Dermis microvascular lymphatic vessel endothelial cell (primary cell): ENCODE results near the gene PRDX1. TPM values are rescaled to one million over a fixed set of nuclear protein-coding genes. Genes with fewer than 3 reads are reported as not detected.
"Not testable (repeated sequence)": the region's sequence is repeated elsewhere in the genome, so short reads cannot be mapped to it uniquely, and the experiment has no call there.

ENCODE experiments used
- DNase-seq, 2 donors: peaks; one replicate each; pipeline versions ENCODE4 v3.0.0 to v3.0.0-alpha.2; 2010; ENCODE audit warnings: low read depth in 2 of 2
- total RNA-seq: library from RNA; depleted of rRNA; stranded (reverse); fragments of >200 nt; gene quantifications from 2 replicates; pipeline ENCODE4 v1.2.1, GENCODE V29; 2014

The PRDX1 gene
- total RNA-seq, 1 donor from 2014 or later, result 802 TPM

DNA sequence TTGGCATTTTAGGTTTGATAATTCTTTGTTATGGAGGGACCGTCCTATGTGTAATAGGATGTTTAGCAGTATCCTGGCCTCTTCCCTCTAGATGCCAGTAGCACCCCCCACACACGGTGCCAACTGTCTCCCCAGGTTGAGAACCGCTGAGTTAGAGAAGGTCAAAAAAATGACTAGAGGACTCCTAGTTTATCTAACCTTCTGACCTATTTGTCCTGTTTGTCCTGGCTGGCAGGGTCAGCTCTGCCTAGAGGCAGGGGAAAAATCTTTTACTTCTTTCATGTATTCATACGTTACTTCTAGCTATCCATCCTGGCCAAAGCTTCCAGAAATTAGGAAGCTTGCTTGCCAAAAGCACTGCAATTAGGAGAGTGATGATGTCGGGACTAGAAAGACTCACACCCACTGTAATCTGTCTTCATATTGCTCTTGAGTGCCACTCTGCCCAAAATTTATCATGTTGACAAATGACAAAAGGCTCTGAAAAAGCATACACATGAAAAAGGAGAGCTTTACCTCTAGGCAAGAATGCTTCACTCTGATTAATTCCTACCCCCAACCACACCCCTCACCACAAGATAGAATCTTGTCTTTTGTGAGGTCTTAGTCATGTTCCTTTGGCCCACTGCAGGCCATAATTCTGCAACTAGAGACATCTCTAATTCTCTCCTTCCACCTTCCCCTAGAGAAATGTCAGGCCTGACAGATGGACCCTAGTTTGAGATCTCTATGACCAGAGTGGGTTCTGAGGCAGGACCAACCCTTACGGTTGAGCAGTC lies 14.5 kb upstream of the PRDX1 start:
- DNase-seq, result no peak

DNA sequence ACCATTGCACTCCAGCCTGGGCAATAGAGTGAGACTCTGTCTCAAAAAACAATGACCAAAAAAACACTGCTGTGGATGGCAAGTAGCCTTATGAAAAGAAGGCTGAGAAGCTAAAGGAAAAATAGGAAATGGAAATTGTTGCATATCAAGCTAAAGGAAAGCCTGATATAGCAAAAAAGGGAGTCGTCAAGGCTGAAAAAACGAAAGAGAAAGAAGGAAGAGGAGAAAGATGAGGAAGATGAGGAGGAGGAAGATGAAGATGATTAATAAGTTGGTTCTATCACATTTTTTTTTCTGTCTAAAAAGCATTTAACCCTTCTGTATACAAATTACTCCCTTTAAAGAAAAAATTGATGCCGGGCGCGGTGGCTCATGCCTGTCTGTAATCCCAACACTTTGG lies 10.2 kb upstream of the PRDX1 start:
- DNase-seq, result no peak

DNA sequence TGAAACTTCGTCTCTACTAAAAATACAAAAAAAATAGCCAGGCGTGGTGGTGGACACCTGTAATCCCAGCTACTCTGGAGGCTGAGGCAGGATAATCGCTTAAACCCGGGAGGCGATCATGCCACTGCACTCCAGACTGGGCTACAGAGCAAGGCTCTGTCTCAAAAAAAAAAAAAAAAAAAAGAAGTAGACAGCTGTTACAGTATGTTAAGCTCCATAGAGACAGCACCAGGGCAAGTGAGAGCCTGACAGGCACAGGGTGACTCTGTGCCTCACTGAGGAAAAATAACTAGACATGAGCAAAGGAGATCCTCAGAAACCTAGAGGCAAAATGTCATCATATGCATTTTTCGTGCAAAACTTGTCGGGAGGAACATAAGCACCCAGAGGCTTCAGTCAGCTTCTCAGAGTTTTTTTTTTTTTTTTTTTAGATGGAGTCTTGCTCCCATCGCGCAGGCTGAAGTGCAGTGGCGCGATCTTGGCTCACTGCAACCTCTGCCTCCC lies 9.0 kb upstream of the PRDX1 start:
- no peak for DNase-seq

DNA sequence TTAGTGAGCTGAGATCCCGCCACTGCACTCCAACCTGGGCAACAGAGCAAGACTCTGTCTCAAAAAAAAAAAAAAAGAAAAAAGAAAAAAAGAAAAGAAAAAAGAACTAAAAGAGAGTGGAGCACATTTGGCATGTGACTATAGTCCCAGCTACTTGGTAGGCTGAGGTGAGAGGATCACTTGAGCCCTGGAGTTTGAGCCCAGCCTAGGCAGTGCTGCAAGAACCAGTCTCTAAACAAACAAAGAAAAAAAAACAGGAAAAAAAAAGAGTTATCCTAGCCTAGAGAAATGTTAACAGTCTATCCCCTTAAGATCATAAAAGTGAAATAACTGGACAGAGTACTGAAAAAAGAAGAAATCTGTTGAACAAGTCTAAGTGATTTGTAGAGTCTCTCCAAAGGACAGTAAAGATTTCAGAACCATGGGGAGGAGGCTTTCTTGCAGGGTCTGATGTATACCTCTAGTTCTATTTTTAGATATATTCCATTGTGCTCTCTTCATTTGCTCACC lies 4.5 kb upstream of the PRDX1 start:
- DNase-seq, result no peak

DNA sequence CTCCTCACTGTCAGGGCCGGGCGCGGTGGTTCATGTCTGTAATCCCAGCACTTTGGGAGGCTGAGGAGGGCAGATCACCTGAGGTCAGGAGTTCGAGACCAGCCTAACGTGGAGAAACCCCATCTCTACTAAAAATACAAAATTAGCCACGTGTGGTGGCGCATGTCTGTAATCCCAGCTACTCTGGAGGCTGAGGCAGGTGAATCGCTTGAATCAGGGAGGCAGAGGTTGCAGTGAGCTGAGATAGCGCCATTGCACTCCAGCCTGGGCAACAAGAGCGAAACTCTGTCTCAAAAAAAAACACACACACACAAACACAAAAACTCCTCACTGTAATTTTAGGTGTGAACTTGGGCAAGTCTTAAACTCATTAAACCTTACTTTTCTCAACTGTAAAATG lies 2.3 kb upstream of the PRDX1 start:
- DNase-seq, result not testable (repeated sequence)

DNA sequence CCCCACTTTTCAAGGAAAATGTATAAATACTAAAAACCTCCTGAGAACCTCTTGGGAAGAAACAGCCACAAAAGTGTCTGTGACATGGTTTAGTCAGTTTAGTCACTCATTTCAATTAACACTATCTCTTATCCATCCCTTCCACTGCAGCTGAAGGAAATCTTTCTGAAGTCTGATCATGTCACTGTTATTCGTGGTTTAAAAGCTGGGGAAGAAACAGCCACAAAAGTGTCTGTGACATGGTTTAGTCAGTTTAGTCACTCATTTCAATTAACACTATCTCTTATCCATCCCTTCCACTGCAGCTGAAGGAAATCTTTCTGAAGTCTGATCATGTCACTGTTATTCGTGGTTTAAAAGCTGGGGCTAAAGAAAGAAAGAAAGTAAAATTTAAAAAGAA lies 1.8 kb upstream of the PRDX1 start:
- not testable (repeated sequence) for DNase-seq

DNA sequence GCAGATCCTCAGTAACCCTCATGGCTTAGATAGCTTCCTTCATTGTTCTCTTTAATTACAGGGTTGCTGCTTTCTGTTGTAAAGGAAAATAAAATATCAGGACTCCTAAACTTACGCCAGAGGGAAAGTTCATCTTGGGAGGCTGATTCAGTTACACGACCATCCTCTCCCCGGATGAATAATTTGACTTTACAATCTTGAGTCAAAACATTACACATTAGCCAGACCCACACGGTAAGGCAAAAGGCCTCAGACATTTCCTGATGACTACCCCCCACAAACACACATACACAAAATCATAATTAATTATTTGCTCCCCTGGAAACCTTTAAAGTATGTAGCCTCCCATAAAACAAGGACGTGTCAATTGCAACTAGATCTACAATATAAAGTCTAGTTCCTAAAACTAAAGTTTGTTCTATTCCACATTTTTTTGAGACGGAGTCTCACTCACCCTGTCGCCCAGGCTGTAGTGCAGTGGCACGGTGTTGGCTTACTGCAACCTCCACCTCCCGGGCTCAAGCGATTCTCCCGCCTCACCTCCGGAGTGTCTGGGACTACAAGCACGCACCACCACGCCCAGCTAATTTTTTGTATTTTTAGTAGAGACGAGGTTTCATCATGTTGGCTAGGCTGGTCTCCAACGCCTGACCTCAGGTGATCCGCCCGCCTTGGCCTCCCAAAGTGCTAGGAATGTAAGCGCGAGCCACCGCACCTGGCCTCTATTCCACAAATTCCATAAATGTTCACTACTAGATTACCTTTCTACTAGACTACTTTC lies 830 bp upstream of the PRDX1 start:
- DNase-seq, result no peak

DNA sequence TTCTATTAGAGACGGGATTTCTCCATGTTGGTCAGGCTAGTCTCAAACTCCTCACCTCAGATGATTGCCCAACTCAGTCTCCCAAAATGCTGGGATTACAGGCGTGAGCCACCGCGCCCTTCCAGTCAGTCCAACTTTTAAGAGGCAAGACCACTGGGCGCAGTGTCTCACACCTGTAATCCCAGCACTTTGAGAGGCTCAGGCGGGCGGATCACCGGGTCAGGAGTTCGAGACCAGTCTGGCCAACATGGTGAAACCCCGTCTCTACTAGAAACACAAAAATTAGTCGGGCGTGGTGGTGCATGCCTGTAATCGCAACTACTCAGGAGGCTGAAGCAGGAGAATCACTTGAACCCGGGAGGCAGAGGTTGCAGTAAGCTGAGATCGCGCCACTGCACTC lies 1.9 kb downstream of the PRDX1 start:
- not testable (repeated sequence) for DNase-seq

DNA sequence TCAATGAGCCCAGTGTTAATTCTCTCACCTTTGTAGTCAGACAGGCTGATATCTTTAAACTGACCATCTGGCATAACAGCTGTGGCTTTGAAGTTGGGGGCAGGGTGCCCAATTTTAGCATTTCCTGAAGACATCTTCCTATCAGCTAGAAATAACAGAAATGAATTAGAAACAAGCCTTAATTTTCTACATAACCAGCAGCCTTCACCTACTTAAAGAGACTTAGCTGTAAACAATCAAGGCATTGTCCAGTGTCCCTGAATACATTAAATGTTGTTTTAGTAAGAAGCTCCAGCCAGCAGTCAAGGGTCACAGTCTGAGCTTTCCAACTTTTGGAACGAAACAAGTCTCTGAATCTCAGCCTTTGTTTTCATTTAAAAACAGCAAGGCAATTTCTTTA lies 2.8 kb downstream of the PRDX1 start:
- DNase-seq, result no peak

DNA sequence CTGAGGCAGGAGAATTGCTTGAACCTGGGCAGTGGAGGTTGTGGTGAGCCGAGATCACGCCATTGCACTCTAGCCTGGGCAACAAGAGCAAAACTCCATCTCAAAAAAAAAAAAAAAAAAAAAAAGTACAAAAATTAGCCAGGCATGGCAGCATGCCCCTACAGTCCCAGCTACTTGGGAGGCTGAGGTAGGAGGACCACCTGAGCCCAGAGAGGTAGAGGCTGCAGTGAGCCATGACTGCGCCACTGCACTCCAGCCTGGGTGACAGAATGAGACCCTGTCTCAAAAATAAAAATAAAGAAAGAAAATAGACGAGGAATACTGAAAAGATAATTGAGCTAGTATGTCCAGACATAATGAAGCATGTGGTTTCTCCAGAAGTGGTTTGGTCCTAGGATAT lies 3.3 kb downstream of the PRDX1 start:
- DNase-seq, result not testable (repeated sequence)

DNA sequence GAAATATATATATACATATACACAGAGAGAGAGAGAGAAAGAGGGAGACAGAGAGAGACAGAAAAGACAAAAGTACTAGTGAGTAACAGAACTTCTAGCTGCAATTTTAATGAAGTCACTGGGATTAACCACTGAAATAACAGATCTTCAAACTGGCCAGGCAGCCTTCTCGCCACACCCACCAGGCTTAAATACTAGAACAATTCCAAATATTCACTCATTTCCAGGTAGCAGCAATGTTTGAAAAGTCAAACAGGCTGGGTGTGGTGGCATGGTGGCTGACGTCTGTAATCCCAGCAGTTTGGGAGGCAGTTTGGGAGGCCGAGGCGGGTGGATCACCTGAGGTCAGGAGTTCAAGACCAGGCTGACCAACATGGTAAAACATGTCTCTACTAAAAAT lies 5.2 kb downstream of the PRDX1 start:
- no peak for DNase-seq

DNA sequence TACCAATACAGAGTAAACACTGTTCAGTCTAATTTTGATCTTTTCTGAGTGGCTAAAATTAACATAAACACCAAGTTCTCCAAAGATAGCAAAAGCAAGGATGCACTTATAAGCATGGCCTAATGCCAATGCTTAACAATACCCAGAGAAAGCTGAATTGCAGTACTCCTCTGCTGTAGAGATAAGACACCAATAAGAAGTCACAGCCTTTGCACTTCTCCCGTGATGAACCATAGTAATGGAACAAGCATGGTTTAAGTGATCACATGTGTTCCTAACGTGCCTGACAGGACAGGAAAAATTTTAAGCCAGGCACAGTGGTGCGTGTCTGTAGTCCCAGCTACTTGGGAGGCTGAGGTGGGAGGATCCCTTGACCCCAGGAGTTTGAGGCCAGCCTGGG lies 5.6 kb downstream of the PRDX1 start:
- no peak for DNase-seq

DNA sequence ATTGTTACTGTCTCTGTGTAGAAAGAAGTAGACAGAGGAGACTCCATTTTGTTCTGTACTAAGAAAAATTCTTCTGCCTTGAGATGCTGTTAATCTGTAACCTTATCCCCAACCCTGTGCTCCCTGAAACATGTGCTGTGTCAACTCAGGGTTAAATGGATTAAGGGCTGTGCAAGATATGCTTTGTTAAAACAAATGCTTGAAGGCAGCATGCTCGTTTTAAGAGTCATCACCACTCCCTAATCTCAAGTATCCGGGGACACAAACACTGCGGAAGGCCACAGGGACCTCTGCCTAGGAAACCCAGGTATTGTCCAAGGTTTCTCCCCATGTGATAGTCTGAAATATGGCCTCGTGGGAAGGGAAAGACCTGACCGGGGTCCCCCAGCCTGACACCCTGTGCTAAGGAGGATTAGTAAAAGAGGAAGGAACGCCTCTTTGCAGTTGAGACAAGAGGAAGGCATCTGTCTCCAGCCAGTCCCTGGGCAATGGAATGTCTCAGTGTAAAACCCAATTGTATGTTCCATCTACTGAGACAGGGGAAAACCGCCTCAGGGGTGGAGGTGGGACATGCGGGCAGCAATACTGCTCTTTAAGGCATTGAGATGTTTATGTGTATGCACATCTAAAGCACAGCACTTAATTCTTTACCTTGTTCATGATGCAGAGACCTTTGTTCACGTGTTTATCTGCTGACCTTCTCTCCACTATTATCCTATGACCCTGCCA lies 8.0 kb downstream of the PRDX1 start:
- not testable (repeated sequence) for DNase-seq

DNA sequence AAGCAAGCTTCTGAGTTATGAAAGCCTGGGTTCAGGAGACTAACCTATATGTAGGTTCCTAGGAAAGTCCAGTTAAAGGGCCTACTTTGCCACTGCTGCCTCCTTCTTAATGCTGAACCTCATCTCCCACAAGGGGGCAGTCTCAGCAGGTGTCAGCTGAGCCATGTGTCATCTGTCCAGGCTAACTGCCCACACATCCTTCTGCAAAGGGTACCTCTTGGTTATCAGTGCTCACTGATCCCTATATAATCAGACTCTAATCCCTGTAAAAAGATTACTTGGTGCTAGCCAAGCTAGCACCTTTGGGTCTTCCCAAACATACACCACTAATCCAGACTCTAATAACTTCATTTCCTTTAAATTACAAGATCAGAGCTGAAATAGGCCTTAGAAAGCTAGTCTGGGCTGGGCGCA lies 9.0 kb downstream of the PRDX1 start:
- DNase-seq, result peak; percentile 70 to 82

DNA sequence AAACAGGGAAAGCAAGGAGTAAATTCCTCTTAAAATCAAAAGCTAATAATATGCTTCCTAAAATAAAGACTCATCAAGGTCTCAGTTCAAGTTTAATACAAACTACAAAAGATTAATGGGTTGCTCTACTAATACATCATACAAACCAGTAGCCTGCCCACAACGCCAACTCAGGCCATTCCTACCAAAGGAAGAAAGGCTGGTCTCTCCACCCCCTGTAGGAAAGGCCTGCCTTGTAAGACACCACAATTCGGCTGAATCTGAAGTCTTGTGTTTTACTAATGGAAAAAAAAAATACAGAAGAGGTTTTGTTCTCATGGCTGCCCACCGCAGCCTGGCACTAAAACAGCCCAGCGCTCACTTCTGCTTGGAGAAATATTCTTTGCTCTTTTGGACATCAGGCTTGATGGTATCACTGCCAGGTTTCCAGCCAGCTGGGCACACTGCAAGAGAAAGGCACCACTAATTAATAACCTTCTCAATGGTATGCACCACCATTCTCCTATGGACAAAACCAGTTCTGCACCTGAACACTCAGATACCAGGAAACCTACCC lies 10.6 kb downstream of the PRDX1 start:
- no peak for DNase-seq

DNA sequence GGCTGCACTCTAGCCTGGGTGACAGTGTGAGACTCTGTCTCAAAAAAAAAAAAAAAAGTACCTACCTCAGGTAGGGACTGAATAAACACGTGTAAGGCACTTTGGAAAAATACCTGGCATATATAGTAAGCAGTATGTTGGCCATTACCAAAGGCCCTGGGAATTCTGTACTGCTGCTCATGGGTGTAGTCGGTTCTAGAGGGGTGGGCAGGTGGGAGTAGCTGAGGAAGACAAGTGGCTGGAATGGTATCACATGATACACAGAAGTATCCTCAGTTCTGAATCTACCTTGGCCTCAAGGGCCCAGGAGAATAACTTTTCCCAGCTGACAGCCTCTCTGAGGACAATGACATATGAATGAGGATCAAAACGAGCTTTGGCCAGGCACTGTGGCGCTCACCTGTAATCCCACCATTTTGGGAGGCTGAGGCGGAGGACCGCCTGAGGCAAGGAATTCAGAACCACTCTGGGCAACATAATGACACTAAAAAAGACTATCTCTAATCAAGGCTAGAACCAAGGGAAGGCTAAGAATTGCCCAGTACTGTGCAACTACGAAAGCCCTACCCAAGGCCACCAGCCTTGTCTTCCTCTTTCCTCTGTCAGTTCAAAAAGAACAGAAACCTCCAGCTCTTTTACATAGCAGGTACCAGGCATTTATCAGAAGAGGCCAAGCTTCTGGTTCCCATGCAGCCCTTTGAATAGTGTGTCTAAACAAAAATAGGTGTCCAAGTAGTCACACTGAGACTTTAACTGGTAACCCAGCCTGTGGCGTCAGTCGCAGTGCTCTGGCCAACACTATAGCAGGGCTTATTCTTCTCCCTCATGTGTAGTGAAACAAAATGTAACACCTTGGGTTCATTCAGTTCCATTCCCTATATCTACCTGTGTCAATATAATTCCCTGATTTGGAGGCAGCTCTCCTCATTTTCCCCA lies 11.4 kb downstream of the PRDX1 start:
- no peak for DNase-seq

DNA sequence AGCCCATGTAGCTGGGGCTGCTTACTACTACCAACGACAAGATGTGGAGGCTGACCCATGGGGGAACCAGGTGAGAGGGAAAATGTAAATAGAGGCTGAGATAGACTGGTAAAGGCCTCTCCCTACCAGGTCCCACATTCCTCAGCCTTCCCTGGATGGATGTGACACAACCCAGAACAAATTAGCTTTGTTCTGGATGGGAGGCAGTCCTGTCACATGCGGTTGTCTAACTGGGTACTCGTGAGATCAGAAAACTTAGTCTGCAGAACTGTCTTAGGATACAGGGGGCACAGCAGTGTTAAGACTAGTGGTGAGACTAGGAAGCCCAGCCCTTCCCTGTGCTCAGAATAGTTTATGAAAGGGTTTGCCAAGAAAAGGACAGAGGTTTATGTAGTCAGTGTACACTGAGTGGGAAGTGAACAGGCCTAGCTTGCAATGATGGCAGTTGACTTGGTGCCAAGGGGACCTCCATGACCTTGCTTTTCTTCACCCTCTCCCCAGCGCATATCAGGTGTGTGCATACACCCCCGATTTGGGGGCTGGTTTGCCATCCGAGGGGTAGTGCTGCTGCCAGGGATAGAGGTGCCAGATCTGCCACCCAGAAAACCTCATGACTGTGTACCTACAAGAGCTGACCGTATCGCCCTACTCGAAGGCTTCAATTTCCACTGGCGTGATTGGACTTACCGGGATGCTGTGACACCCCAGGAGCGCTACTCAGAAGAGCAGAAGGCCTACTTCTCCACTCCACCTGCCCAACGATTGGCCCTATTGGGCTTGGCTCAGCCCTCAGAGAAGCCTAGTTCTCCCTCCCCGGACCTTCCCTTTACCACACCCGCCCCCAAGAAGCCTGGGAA lies 13.2 kb downstream of the PRDX1 start:
- no peak for DNase-seq

DNA sequence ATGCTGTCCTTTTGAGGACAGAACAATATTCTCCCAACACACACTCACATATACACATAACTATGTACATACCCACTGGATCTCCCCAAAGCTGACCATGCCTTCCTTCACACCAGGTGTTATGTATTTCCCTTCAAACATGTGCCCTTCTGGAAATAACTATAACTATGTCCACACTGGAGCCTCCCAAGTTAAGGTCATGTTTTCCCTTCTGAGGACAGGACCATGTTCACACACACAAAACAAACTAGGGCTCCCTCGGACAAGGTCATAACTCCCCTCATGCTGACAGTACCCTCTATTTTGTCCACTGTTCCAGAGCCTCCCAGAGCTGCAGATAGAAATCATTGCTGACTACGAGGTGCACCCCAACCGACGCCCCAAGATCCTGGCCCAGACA lies 13.8 kb downstream of the PRDX1 start:
- no peak for DNase-seq

DNA sequence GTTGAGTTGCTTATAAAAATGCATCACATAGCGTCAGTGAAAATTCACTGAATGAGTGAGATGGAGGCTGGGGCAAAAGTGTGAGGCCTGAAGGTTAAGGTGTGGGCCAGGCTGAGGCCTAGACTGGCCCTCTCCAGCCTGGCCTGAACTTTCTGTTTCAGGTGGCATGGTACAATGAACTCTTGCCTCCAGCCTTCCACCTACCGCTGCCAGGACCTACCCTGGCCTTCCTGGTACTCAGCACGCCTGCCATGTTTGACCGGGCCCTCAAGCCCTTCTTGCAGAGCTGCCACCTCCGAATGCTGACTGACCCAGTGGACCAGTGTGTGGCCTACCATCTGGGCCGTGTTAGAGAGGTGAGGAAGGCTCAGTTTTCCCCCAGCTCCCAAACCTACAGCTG lies 14.5 kb downstream of the PRDX1 start:
- DNase-seq, result no peak
